Activated gamma-delta T cell treated with anti-CD3 and anti-CD28 coated beads, Interleukin-2, amount 50 U/mL, for 16 hours (primary cell): ENCODE results near the gene ARHGAP26.
"Not testable (repeated sequence)": the region's sequence is repeated elsewhere in the genome, so short reads cannot be mapped to it uniquely, and the experiment has no call there.

Source experiments
- DNase-seq: peaks from one replicate; pipeline ENCODE4 v3.0.0-alpha.2; 2020; ENCODE audit warnings: low read depth

The ARHGAP26 gene

DNA sequence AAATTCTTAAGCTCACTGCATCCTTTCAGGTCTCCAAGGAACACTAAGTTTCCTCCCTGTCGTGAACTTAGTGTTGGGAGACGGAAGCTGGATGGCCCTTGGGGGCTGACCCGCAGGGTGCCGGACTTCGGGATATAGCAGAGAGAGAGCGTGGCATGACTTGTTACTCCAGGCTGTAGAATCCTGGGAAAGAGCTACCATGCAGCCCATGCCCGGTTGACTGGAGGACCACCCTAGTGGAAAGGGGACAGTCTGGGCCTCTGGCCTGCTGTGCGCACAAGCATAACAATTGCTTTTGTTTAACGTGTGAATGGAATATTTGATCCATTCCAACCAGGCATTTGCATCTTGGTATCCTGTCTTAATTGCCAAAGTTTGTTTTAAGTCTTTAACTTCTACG is 319.9 kb downstream of the ARHGAP26 start:
- DNase-seq: not testable (repeated sequence)

DNA sequence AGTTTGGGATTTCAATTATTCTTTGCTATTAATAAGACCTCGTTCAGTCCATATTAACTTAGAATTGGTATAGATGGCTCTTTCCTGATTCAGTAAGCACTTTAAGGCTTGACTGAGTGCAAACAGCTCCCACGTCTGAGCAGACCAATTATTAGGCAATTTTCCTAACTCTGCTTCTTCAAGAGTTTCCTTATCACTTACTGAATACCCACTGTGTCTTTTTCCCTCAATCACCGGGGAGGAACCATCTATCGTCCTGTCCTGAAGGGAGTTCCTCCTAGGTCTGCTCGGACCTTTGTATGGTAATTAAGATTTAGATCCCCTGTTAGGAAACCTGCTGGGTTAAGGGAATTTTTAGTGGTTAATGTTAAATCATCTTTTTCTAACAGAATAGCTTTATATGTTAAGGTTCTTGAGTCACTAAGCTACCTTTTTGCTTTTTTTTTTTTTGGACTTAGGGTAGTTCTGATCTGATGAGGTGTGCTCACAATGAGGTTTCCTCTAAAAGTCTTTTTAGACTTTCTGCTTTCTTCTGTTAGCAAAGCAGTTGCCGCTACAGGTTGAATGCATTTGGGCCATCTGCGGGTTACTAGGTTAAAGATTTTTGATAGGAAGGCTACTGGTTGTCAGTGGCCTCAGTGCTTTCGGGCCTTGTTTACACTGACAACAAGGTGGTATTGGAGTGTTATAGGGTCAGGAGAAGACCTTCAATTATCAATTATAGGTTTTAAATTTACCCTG is 322.7 kb downstream of the ARHGAP26 start:
- DNase-seq: not testable (repeated sequence)

DNA sequence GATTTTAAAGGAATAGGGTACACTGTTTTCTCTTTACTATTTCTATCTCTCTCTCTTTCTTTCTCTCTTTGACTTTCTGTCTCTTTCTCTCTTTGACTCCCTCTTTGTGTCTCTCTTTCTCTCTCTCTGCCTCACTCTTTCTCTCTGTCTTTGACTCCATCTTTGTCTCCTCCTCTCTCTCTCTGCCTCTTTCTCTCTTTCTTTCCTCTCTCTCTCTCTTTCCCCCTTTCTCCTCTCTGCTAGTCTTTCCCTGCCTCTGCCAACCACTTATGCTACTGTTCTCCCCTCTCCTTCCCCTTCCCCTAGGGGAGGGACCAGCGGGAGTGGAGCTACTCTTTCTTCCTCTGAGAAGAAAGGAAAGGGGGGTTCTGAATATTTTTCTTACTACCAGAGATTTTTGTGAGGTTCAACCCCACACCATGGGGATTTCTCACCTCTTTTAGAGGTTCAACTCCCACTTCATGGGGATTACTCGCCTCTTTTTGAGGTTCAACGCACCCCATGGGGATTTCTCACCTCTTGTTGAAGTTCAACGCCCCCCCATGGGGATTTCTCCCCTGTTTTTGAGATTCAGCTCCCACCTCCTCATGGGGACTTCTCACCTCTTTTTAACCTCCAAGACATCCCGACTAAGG is 323.4 kb downstream of the ARHGAP26 start:
- no peak for DNase-seq

DNA sequence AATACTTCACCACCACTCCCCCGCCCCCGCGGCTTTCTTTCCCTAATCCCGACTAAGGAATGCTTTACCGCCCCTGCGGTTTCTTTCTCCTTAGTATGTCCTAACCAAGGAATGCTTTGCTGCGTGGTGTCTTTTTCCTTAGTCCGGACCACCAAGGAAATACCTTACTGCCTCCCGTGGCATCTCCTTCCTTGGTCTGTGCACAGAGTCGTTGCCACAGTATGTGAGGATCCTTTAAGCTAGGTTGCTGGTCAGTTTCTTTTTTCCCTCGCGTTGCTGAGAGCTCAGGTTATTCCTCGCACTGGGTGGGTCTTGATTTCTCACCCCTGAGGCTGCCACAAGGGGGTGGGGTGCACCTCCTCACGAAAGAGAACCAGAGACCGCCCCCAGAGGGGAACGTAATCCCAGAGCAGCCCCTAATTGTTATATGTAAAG is 323.9 kb downstream of the ARHGAP26 start:
- no peak for DNase-seq

DNA sequence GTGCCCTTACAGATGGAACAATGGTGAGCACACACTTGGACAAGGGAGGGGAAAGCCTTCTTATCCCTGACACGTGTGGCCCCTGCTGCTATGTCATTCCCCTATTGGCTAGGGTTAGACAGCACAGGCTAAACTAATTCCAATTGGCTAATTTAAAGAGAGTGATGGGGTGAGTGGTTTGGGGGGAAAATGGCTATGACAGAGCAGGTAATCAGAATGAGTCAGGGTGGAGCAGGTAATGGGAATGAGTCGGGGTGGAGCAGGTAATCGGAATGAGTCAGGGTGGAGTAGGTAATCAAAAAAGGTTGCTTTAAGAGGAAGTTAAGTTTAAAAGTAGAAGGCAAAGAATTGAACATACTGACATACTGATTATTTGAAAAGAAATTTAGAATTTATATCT is 324.4 kb downstream of the ARHGAP26 start:
- DNase-seq: not testable (repeated sequence)

DNA sequence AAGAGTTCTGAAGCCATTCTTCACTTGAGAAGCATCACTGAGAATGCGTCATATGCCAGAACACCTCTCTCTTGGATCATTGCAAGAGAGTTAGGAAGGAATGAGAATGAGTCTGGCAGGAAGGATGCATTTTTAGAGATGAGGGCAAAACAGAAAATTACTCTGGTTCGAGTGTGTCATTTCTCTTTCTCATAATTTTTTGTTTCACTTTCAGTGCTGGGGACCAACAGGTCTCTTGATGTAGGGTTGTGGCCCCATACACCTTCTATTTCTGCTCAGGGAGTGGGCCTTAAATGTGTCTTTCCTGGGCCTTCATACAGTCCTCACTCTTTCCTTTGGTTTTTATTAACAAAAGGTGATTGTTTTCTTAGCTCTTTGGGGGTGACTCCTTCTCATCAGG is 330.9 kb downstream of the ARHGAP26 start:
- DNase-seq: no peak

DNA sequence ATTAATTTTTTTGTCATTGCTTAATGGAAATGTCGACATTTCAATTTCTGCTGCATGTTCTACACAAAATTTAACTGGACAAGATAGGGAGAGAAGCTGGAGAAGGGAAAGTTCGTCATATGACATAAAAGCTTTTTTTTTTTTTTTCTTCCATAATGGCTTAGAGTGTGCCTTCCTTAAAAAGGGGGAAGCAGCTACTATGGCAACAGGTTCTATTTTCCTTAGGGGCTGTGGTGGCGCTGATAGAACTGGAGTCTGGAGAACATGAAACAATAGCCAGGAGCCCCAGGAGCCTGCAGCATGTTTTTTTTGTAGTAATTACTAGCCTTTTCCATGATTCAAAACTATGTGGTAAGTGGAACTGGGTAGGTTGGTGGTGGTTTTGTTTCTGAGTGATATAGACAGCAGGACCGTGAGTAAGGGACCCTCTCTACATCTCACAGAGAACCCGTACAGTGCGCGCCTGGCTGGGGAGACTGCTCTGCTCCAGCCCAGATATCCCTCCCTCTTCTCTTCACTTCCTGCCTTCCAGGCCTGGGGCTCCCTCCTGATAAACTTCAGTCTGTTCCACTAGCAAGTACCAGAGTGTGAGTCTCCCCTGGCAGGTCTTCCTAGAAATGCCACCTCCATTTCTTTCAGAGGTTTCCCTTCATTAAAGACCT is 331.7 kb downstream of the ARHGAP26 start:
- no peak for DNase-seq

DNA sequence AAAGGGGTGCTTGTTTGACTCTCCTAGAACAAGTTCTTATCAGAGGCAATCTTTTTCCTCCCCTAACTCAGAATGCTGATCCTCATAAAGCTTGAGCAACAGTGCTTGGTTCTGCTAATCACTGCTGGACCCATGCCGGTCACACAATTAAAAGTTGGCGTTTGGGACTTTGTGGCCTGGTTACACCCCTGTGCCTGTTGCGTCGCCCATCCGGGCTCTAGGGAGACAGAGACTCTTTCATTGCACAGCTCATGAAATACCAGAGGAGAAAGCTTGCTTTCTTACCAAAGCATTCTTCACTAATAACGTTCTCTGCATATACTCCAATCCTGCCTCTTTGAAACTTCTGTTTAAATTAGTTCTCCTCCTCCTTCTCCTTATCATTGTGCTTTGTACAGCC is 332.2 kb downstream of the ARHGAP26 start:
- no peak for DNase-seq

DNA sequence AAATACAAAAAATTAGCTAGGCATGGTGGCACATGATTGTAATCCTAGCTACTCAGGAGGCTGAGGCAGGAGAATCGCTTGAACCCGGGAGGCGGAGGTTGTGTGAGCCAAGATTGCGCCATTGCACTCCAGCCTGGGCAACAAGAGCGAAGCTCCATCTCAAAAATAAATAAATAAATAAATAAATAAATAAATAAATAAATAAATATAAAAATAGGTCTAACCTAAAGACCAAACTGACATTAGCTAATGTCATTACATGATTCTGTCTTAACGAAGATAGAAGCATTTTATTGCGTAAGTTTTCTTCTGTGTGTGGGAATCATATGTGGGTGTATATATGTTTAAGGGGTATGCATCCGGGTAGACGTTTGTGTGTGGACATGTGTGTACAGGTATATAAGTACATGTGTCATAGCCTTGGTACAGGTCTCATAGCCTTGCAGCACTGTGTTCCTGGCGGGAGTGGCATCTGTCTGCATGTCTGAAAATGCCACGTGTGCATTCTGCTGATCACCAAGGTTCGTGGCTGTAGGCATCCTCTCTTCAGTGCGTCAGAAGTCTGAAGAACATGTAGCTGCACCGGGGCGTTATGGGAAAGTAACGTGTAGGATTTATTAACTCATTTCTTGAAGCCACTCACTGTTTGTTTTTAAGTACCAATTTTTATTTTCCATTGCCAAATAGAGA is 335.2 kb downstream of the ARHGAP26 start:
- DNase-seq: no peak

DNA sequence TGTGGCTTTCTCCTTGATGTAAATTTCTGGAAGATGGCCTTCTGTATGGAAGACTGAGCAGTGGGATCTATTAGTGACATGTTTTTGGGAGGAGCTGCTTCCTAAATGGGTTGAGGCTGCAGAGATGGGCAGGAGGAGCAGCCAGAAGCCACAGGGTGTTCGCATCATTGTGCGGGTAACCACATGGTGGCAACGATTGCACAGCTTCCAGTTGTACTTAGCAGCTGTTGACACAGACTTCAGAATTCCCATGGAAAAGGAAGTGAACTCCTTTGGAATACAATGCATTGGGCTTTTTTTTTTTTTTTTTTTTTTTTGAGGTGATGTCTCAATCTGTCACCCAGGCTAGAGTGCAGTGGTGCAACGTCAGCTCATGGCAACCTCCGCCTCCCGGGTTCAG is 336.0 kb downstream of the ARHGAP26 start:
- DNase-seq: no peak

DNA sequence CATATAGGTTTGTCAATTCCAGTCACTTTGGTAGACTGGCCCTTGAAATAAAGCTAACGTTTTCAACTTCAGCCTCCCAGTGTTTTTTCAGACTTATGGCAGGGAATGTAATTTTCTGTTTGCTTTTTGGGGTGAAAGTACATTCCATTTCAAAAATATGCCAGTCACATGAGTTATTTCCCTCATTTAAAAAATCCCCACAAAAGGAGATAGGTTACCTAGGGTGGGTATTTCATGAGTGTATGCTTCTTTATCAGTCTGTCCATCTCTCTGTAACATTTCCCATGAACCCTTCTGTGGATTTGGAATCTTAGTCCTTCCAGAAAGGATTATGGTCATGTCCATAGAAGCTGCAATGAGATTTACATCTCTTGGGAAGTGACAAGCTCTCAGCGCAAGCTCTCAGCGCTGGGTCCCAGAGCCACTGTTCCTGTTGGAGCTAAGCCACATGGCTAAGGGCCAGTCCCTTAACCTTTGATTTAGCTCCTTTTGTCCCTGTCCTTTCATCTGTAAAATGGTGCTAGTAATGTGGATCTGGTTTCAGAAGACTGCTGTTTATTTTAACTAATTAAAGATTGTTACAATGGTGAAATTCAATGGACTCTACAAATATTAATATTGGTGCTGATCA is 338.4 kb downstream of the ARHGAP26 start:
- no peak for DNase-seq

DNA sequence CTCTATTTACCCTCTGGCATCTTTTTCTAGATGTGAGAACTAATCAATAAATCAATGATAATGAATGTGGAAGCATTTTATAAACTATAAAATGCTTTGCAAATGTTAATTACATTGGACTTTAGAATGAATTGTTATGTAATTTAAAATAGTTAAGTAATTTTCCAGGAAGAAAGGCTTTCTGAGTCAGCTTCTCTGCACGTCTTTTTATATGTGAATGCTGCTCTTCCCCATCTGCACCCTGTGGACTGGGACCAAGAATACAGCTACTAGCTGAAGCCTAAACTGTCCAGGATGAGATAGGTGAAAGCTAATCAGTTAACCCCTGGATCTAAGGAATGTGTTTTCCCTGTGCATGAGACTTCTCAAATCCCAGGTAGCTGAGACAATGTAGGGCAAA is 340.4 kb downstream of the ARHGAP26 start:
- DNase-seq: no peak

DNA sequence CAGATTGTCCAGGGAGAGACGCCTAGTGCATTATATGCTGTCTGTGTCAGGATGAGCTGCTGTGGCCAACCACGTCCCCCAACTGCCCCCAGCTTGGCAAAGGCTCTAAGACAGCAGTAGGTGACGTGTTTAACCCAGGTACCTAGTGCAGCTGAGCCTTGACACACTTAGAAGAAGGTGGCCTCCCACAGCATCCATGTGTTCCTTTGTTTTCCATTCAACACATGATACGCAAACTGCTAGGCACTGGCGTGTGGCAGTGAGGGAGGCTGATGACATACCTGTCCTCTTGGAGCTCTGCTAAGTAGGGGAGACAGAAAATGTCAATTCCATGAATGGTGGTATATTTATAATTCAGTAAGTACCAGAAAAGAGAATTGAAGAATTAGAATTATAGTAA is 341.6 kb downstream of the ARHGAP26 start:
- DNase-seq: no peak

DNA sequence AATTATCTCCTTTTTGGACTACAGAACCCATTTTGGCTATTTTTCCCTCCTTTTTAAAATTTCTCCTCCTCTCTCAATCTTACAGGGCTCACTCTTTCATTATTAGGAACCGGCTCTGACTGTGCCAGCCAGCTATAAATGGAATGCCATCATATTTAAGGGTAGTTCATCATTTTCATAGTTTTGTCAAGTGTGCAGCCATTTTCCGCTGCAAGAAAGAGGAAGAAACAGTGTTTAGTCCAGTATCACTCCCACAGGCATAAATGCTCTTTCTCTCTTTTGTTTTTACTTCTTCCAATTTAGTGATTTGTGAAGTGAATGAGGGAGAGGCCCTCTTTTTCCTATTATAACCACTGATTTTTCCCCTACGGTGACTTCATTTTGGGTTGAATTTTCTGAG is 343.3 kb downstream of the ARHGAP26 start:
- no peak for DNase-seq

DNA sequence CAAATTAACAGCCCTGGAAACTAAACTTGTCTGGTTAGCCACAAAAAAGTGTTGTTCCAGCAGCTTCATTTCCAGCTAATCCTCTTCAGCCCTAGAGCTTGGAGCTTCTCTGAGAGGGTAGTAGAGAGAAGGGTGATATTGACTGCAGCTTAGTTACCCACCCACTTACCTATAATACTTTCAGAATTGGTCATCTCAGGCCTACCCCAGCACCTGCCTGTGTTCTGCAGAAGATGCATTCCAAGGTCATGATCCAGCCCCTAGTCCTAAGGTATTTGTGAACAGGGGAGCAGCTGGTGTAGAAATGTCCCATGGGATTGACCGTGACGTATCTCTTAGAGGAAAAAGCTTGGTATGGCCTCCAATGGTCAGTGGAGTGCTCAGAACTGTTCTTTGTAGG is 344.3 kb downstream of the ARHGAP26 start:
- no peak for DNase-seq

DNA sequence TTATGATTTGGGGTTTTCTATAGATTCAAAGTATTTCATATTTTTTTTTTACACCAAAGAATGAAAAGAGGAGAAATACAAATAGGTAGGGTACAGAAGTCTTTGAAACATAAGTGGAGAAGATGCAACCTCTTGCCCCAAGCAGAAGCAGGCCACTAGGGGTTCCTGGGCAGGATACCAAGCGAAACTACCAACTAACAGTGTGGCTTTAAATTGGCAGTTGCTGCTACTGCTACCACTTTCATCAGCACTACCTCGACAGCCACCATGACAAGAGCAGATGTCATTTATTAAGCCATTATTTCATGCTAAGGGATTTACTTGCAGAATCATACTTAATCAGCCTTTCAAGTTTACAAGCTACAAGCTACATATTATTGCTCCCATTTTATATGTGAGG is 345.2 kb downstream of the ARHGAP26 start:
- no peak for DNase-seq

DNA sequence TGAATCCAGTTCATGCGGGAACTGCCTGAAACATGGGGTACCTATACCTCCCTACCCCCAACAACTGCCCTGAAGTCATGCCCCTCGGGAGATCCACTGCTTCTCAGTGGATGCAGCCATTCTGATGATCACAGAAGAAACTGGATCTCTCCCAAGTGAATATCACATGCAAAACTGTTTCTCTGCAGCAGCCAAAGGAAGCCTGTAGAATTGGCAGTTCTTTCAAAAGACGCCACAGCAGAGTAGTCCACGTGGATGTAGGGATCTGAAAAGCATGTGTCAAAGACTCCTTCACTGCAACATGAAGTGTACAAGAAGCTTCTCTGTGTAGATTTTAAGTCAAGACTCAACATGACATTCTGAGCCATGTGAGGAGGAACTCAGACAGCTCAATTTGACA is 346.6 kb downstream of the ARHGAP26 start:
- no peak for DNase-seq

DNA sequence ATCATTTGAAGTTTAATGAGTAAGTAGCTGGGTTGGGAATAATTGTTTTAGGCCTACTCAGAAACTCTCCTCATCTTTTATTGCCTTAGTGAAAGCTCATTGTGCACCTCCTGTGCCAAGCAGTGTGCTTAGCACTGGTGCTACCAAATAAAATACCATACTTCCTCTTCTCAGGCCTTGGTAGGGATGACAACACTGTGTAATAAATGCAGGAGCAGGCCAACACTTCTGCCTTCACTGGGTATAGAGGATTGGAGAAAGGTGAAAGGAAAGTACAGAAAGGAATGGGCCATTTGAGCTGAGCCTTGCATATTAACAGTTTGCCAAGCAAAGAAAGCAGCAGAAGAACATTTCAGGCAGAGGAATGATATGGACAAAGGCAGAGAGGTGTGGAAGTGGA is 347.6 kb downstream of the ARHGAP26 start:
- DNase-seq: no peak

DNA sequence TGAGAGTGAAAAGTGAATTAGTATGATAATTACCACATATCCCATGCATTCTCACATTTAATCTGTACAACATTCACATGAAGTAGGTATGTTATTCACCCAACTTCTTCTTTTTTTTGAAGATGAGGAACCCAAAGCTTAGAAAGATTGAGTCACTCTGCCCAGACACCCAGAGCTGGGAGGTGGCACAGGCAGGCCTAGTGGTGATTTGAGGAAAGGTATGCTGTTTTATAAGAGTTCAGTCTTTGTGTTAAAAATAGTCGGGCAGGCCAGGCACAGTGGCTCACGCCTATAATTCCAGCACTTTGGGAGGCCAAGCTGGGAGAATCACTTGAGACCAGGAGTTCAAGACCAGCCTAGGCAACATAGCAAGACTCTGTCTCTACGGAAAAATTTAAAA is 348.0 kb downstream of the ARHGAP26 start:
- DNase-seq: no peak

DNA sequence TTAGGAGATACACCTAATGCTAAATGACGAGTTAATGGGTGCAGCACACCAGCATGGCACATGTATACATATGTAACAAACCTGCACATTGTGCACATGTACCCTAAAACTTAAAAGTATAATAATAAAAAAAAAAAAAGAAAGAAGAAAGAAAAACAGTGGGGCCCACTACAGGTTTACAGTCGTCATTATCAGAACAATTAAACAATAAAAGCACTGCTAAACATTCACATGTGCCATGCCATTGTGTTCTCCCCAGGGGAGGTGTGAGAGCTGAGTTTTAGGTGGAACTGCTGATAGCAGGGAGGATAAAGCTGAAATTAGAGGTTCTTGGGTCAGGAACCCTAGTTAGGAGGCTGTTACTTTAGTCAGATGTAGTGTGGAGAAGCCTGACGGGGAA is 348.6 kb downstream of the ARHGAP26 start:
- DNase-seq: not testable (repeated sequence)

DNA sequence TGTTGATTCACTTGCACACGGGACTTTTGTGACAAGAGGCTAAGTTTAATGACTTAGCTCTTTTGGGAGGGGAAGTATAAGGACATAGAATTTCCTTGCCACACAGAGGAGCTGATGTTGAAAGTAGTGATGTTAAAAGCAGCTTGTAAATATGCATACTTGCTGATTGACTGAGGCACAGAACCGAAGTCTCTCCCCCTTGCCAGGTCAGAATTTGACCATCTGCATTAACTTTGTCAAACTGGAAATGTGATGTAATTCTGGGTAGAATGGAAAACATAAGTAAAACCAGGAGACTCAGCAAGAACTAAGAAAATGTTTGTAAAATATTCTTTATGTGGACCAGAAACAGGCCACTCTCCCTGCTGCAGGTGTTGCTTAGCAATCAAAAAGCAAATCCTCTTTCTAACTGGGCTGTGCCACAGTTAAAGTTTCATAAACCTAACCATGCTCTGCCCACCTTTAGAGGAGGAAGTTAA is 349.2 kb downstream of the ARHGAP26 start:
- DNase-seq: no peak

DNA sequence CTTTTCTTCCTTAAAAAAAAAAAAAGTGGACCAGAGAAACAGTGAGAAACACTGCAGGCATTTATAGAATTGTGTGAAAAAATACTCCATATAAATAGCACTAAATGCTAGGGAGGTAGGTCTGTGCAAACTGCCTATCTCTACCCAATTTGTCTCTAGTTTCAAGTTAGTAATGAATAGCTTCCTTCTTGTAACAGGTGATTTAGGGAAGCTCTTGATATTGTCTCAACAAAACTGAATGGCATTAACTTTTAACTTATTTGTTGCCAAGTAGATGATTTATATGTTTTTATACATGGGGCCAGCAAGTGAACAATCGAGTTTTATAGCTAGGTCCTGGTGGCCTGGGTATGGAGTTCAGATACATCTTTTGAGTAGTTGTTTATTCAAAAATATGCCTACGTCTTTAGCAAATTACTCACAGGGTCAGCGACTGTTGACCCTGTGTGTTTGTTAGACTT is 349.7 kb downstream of the ARHGAP26 start:
- DNase-seq: no peak
